HG03060 (cell line): ENCODE results near the gene RRP15.

Experiments
- ATAC-seq: cut with Tn5 transposase; IDR thresholded peaks from one replicate; pipeline ENCODE4 v1.9.1; 2021; ENCODE audit warnings: low read depth, moderate number of reproducible peaks; ENCODE audit not compliant: unreplicated experiment

The RRP15 gene, protein sequence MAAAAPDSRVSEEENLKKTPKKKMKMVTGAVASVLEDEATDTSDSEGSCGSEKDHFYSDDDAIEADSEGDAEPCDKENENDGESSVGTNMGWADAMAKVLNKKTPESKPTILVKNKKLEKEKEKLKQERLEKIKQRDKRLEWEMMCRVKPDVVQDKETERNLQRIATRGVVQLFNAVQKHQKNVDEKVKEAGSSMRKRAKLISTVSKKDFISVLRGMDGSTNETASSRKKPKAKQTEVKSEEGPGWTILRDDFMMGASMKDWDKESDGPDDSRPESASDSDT

DNA sequence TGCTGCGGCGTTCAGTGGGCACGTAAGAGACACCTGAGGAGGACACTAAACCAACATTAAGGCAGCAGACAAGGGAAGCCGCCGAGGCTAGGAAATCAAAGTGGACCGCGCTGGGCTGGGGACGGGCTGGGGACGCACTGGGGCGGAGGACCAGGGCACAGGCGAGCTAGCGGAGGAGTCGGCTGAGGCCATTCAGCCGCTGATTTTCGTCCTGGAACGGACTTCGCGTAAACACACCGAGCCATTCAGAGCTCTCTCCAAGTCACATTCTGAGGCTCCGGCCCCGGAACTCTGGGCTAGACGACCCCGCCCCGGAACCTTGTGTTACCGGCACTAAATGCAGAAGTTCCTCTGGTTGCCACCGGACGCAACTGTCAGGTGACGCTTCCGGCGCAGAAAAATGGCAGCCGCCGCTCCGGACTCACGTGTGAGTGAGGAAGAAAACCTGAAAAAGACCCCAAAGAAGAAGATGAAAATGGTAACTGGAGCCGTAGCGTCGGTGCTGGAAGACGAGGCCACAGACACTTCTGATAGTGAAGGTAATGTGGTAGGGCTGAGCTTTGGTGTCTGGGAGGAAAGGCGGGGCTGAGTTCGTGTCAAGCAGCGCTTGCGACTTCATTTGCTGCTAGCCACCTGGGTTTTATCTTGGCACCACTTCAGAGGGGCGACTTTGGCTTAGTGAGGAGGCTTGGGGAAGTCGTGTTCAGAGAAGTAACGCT lies at the start of gene RRP15:
TSS of gene RRP15 (plus strand) at position 377 of the 719 bp plus-strand sequence. CDS start at position 401, 24 bp downstream.
- ATAC-seq, result peak; percentile 99

DNA sequence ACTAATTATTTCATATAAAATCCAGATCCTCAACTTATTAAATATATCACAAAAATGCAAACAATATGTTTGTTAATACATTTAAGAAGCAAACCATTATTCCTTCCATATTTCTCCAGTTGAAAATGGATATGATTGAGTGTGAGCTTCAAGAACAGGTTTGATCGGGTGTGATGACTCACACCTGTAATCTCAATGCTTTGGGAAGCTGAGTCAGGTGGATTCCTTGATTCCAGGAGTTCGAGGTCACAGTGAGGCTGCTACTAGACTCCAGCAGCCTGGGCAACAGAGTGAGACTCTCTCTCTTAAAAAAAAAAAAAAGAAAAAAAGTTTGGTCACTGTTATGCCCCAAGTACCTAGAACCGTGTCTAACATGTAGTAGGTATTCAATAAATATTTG lies 42.9 kb upstream of the RRP15 start:
- ATAC-seq, result no peak

DNA sequence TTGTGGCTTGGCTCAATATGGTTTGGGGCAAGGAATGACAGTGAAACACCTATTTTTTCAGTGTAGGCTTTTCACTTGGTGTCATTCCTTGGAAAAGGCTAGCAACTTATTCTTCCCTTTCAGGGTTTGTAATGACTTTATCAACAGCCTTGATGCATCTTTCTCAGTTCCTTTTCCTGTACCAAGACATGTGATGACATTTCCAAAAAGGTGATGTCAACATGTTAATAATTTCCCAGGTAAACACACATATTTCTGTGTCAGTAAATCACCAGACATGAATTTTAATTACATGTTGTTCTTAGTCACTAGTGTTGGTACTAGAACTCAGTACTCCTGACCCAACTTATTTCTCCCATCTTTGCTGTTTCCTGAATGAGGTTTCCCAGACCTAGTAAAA lies 37.8 kb upstream of the RRP15 start:
- no peak for ATAC-seq

DNA sequence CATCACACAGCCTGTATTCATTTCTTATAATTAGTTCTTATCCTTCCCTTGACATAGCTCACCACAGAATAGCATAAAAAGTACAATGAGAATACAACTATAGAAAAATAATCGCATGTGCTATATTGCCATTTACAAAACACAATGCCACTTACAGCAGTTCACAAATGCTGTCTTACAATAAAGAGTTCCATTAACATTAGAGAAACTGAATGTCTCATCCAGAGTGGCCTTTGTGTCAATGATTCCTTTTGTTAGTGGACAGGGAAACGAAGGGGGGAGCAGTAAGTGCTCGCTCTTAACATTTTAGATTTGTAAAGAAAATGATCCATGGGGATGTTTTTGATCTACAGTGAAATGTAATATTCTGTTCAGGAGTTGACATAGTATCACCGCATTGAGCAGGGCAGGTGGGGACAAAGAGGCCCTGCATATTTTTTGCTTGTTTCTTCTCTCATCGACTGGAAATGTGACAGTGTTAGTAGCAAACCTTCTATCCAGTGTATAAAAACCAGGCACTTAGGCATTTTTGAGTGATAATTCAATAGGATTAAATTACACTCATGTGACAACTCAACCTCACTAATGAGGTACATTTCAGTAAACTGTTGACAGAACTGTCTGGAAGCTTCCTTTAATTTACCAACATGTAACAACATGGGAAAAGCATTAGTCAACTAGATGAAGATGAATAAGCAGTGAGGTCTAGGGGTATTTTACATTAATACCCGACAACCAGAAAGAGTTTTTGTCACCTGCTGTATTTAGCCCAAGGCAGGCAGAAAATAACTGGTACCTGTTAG lies 35.6 kb upstream of the RRP15 start:
- ATAC-seq, result no peak

DNA sequence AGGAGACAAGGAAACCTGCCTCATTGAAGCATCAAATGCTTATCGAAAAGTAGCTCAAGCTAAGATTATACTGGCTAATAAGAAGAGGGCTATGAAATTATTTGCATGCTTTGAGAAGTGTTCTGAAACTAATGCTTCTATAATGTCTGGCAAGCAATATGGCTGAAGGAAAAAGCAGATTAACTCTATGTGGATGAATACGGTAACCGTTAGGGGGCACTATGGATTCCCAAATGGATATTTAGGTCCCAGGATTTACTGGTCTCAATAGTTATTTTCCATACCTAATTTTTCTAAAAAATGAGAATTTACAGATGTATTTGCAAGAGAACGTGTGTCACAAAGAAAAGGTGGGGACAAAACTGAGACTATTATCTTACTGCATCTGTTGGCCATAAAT lies 34.6 kb upstream of the RRP15 start:
- no peak for ATAC-seq

DNA sequence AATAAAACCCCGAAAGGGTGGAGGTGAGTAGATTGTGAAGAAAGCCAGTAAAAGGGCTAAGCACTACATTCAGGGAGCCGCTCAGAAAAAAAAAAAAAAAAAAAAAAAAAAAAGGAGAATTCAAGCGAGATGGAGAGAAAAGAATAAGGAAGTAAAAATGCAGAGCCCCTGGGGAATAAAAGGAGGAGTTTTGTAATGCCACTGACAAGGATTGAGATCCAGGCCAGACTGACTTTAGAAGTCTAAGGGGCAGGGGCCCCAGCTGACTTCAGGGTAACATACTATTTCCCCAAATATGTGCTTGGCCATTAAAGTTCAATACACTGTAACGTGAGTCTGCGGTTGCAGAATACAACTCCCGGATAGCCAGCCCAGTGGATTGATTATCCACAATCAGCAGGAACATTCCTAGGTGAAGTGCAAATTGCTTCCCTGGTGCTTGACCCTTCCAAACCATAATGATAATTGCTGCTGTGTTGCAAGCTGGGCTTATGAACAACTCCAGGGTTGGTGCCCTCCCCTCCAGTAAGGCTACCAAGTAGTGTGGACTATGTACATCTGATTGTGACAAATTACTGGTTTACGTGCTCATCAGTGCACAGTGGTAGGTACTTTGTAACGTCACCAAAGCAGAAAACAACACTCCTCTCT lies 30.7 kb upstream of the RRP15 start:
- ATAC-seq, result no peak

DNA sequence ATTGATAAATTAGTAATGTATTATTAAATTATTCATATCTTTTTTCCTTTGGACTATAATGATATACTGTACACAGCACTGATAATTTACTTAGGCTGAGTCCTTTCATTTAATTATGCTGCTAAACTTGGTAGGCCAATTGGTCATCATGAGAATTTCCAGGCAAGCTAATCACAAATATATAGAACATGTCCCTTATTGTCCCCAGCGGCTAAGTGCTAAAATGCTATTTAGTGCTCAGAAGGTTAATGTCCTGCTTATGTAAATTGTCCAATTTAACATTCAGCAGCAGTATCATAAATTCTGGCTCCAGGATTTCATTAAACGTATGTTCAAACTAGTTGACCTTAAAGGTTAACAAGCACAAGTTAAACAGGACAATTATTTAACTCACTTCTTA lies 30.0 kb upstream of the RRP15 start:
- no peak for ATAC-seq

DNA sequence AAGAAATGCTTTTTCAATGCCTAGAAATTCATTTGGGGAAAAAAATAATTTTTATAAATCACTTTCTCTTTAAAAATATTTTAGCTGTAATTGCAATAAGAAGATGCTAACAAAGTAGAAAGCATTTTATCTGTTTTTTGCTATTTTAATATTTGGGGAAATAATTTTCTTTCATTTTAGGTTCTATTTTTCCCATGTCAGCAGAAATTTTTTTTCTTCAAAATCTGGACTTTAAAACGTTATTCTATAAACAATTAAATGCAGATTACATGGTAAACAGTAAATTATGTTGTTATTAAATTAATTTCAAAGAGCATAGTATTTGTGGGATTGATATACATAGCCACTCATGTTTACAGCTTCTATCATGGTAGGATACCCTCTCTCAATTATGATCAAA lies 27.7 kb upstream of the RRP15 start:
- ATAC-seq, result no peak

DNA sequence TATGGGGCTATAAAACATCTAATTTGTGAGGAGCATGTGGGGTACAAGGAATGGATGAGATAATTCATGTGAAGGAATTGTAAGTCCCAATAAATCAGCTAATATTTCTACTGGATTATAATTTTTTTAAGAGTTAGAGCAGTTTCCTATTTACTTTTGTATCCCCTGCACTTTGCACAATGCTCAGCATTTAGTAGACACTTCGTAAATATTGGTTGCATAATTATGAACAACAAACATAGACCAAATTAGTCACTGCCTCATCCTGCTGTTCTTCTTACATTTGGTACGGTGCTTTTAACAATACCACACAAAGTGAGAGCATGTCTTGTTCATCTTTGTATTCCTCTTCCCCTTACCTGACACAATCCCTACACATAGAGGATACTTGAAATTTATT lies 27.1 kb upstream of the RRP15 start:
- ATAC-seq, result no peak

DNA sequence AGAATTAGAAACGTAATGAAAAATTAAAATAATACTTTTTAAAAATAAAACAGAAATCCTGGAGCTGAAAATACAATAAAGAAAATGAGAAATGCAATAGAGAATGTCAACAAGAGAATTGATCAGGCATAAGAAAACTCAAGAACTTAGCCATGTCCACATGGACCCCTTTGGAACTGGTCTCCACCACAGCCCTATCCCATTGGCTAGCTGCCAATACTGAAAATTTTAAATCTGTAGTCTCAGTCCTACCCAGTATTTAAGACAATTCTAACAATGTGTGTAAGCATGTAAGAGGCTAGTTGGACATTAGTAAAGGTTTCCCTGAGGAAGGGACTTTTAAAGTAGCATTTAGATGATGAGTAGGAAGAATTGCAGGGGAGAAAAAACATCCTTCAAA lies 25.8 kb upstream of the RRP15 start:
- no peak for ATAC-seq

DNA sequence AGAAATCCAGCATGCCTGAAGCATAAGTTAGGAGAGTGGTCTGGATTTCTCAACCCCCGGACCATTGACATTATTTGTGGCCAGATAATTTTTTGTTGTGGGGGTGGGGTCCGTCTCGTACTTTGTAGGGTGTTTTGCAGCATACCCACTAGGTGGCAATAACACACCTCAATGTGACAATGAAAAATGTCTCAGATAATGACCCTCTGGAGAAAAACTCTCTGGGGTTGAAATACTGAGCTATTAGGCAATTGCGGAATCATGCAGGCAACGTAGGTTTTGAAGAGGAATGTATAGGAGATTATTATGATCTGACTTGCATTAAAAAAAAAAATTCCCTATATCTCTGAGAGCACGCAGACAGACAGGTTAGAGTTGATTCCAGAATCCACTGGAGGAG lies 25.3 kb upstream of the RRP15 start:
- peak; percentile 72 for ATAC-seq

DNA sequence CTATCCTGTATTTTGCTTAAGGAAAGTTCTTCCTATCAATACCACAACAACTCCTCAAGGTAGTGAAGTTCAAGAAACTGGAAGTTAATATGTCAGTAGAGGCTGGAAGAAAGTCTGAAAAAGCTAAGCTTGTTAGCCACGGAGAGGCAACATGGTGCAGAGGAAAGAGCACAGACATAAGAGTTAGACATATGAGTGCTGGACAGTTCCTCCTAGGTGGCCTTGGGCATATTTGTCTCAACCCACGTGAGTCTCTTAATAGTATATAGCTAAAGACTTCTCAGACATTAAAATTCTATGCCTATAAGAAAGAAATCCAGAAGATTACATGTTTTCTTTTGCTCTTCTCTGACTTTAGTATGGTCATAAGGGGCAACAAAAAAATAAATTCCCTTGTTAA lies 22.8 kb upstream of the RRP15 start:
- no peak for ATAC-seq

DNA sequence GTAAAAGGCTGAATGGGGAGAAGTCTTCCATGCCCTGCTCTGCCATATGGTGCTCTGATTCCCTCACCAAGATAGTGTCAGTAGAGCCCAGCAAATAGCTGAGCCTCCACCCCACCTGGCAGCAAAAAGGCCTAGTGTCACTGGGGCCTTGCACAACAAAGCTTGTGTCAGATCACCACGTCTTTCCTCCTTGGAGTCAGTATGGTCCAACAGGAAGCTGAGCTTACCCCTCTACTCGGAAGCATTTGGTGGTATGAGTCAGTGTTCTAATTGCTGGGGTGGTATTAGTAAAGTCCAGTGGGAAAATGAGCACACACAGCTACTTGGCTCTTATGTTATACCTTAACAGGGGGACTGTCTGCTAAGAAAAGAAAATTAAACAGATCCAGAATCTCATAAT lies 18.7 kb upstream of the RRP15 start:
- no peak for ATAC-seq

DNA sequence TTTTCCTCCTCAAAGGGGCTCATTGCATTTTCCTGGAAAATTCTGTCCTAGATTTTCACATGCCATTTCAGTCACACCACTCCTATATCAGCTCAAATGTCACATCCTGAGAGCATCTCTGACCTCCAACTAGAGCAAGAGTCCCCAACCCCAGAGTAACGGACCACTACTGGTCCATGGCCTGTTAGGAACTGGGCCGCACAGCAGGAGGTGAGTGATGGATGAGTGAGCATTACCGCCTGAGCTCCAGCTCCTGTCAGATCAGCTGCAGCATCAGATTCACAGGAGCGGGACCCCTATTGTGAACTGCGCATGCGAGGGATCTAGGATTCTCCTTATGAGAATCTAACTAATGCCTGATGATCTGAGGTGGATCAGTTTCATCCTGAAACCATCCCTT lies 12.7 kb upstream of the RRP15 start:
- ATAC-seq, result no peak

DNA sequence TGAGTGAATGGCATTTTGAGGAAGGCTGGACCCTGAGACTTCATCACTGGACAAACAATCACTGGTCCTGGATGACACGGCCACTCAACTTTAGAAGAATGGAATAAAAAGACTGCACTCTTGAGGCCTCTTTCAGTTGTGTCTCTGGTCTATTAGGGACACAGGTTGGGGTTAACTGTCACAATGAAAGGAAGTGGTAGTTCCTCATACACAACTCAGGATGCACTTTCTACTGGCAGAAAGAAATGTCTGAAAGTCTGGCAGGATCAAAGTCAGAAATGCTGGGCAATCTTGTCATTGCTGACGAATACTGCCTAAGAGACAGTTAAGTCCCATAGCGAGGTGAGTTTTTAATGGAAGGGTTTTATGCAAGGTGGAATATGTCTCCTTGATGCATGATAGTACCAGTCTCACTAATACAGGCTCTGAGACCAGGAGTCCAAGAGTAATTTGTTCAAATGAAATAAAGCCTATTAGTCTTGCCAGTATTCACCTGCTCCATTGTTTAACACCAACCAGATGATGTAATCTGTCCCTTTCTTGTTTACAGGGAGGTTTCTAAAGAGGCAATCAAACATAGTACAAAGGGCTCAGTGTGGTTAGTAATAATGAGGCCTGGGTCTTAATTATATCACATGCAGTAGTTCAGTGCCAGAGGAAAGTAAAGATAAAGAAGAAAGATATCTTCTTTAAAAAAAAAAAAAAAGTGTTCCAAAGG lies 11.2 kb upstream of the RRP15 start:
- ATAC-seq, result no peak

DNA sequence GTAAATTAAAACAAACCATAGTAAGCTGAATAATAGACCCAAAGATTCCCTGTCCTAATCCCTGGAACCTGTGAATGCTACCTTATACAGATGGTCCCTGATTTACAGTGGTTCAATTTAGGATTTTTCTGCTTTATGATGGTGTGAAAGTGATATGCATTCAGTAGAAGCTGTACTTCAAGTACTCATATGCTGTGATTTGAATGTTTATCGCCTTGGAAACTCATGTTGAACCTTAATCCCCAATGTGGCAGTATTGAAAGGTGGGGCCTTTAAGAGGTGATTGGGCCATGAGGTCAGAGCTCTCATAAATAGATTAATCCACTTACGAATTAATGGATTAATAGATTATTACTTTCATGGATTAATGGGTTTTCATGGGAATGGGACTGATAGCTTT lies 10.6 kb upstream of the RRP15 start:
- ATAC-seq, result no peak

DNA sequence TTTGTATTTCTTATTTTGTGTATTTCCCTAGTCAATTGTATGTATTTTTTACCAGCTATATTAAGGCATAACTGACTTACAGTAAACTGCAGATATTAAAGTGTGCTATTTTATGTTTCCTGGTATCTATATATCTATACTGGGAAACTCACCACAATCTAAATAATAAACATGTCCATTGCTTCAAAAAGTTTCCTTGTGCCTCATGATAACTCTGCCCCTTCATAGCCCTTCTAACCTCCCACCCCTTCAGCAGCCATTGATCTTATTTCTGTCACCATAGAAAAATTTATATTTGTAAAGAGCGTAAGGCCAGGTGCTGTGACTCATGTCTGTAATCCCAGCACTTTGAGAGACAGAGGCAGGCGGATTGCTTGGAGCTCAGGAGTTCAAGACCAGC lies 9.3 kb upstream of the RRP15 start:
- no peak for ATAC-seq

DNA sequence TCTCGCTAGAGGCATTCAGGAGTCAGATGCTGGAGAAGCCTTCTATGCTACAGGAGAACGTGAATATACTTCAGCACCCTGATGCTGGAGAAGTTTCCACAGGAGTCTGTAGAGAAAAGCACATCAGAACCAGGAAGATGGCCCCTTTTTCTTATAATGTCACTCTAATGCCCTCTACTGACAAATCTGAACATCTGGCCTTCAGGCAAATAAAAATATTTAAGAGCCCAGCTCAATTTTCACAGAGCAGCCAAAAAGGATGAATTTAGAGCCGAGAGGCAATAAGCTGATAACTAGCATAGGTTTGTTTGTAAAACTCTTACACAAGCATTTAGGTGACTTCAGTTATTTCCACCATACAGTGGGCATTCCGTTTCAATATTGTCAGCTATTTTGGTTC lies 3.8 kb upstream of the RRP15 start:
- ATAC-seq, result no peak

DNA sequence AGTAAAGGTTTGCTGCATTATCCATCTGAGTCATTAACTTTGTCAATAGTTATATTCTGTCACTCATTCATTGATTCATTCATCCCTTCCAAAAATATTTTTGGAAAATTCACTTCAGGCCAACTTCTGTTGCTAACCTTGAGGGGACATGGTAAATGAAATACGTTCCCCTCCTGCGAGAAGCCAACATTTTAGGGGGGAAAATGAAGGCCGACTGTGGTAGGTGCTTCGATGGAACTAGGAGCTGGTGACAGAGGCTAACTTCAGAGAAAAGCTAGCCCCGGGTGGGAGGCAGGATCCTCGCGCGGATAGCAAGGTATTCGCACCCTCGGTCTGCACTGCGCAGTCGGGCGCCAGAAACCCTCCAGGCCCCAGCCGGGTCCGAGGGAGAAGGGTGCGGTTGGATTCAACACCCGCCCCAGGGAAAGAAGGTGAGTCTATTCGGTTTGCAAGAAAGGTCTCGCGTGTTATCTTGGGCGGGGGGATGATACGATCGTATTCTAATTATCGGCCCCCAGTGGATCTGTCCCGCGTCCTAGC lies 646 bp upstream of the RRP15 start:
- no peak for ATAC-seq

DNA sequence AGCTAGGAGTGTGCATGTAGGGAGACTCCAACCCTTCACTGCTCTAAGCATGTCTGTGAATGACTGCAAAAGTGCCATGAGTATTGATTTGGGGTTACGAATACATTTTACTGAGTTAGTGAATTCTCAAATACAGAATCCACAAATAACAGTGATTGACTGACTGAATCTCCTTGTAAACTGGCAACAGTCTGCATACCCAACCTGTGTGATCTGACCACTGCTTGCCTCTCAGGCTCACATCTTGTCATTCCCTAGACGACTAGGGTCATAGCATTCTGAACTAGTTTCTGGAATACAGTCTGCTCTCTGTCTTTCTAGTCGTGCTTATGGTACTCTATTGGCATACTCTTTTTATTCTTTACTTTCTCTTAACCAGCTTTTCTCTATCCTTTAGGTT lies 7.4 kb downstream of the RRP15 start:
- no peak for ATAC-seq
